Endothelial cell of umbilical vein (primary cell): Measurements from ENCODE around the gene CERK. TPM values are rescaled to one million over a fixed set of nuclear protein-coding genes. Genes with fewer than 3 reads are reported as not detected.
A peak's percentile ranks its signal among the peaks of the same experiment; 100 is the strongest.

Experiments used
- BruUV-seq: library from RNA; stranded (reverse); fragments of 400-500 nt; replicated peaks from 2 replicates; lab custom pipeline; 2021; lab: Mats Ljungman, UMichigan
- CTCF ChIA-PET: fragments of 300-600, 350-600 bp; sonication (Branson Sonifier 250); formaldehyde crosslinking; loops from one replicate; lab custom pipeline; 2021; ENCODE audit warnings: antibody characterized with exemption, inconsistent platforms; lab: Charles Lee
- POLR2A ChIA-PET: fragments of 300-600, 350-600 bp; sonication (Branson Sonifier 250); formaldehyde crosslinking; loops from one replicate; lab custom pipeline; 2021; ENCODE audit warnings: antibody characterized with exemption, inconsistent platforms; lab: Charles Lee
- DNase-seq: peaks from one replicate; pipeline ENCODE4 v3.0.0-alpha.2; 2011; ENCODE audit warnings: low read depth, low spot score
- FAIRE-seq: peaks from 2 replicates; lab custom pipeline; 2011; peaks lifted over from hg19 to GRCh38; lab: Jason Lieb, UNC
- H2AFZ ChIP-seq: 2 replicates; pipeline ENCODE4 v1.6.0; 2012; ENCODE audit warnings: low read depth, low read length, control low read depth, inconsistent platforms
- H3K27ac ChIP-seq: 2 replicates; pipeline ENCODE4 v1.5.1; 2011; ENCODE audit warnings: low read depth, mild to moderate bottlenecking, control low read depth, low read length, moderate library complexity; ENCODE audit not compliant: insufficient read depth
- H3K27me3 ChIP-seq, 2 experiments: 2 replicates each; pipeline versions ENCODE4 v1.6.0 to v1.6.1; 2011; ENCODE audit warnings: low read length in 2 of 2, mixed read lengths in 1 of 2; ENCODE audit not compliant: control insufficient read depth in 2 of 2, insufficient read depth in 2 of 2
- H3K36me3 ChIP-seq, 2 experiments: 2 replicates in 1 of 2; 3 replicates in 1 of 2; pipeline ENCODE4 v1.5.1; 2011; ENCODE audit warnings: low read length in 2 of 2, mild to moderate bottlenecking in 1 of 2, moderate library complexity in 1 of 2; ENCODE audit not compliant: control insufficient read depth in 2 of 2, insufficient read depth in 2 of 2; ENCODE audit errors: extremely low read depth in 1 of 2
- H3K4me1 ChIP-seq: 3 replicates; pipeline ENCODE4 v1.5.1; 2011; ENCODE audit warnings: mild to moderate bottlenecking, low read length; ENCODE audit not compliant: control insufficient read depth, insufficient read depth; ENCODE audit errors: extremely low read depth
- H3K4me2 ChIP-seq: 2 replicates; pipeline ENCODE4 v1.6.1; 2011; ENCODE audit warnings: low read length, control low read depth, mixed read lengths; ENCODE audit not compliant: insufficient read depth
- H3K4me3 ChIP-seq, 3 experiments: fragments of 200-600 bp in 1 of 3; sonication (generic), shearing (Covaris generic) in 1 of 3; replicated peaks in 1 of 3; 2 replicates each; pipeline ENCODE4 v1.5.1; 2011 to 2016; ENCODE audit warnings: control low read depth in 3 of 3, low read length in 3 of 3, mild to moderate bottlenecking in 2 of 3, inconsistent platforms in 1 of 3, low read depth in 1 of 3, moderate library complexity in 1 of 3; ENCODE audit not compliant: insufficient read depth in 1 of 3
- H3K79me2 ChIP-seq: 2 replicates; pipeline ENCODE4 v1.6.0; 2012; ENCODE audit warnings: low read length, inconsistent platforms; ENCODE audit not compliant: control insufficient read depth, insufficient read depth
- H3K9ac ChIP-seq: replicated peaks from 2 replicates; pipeline ENCODE3; 2011; ENCODE audit warnings: low read length, control low read depth; ENCODE audit not compliant: insufficient read depth; ENCODE audit errors: extremely low read depth
- H3K9me1 ChIP-seq: replicated peaks from 3 replicates; pipeline ENCODE4 v1.6.0; 2011; ENCODE audit warnings: mild to moderate bottlenecking, low read length; ENCODE audit not compliant: control insufficient read depth, insufficient read depth; ENCODE audit errors: extremely low read depth
- H3K9me3 ChIP-seq: replicated peaks from 2 replicates; pipeline ENCODE4 v1.5.1; 2012; ENCODE audit warnings: low read length, inconsistent platforms; ENCODE audit not compliant: control insufficient read depth, insufficient read depth
- H4K20me1 ChIP-seq: replicated peaks from 2 replicates; pipeline ENCODE3; 2011; ENCODE audit warnings: mild to moderate bottlenecking, low read length; ENCODE audit not compliant: control insufficient read depth, insufficient read depth; ENCODE audit errors: extremely low read depth
- CTCF ChIP-seq, 2 donors: IDR thresholded peaks; 1 replicate in 1 of 2; 2 replicates in 1 of 2; pipeline ENCODE4 v1.5.1; 2011; ENCODE audit warnings: low read length in 2 of 2, mild to moderate bottlenecking in 2 of 2, moderate library complexity in 2 of 2, control low read depth in 1 of 2, inconsistent platforms in 1 of 2, low read depth in 1 of 2; ENCODE audit not compliant: insufficient read depth in 1 of 2; ENCODE audit errors: extremely low read depth in 1 of 2
- EZH2 ChIP-seq: IDR thresholded peaks from 2 replicates; pipeline ENCODE4 v1.6.1; 2012; ENCODE audit warnings: borderline replicate concordance, low read depth, mild to moderate bottlenecking, moderate library complexity, low read length, inconsistent platforms; ENCODE audit not compliant: severe bottlenecking
- FOS ChIP-seq: IDR thresholded peaks from 2 replicates; pipeline ENCODE4 v1.6.1; 2011; ENCODE audit warnings: mild to moderate bottlenecking, low read length, moderate library complexity, borderline replicate concordance; ENCODE audit not compliant: insufficient read depth
- GATA2 ChIP-seq: IDR thresholded peaks from 2 replicates; pipeline ENCODE4 v1.7.0; 2011; ENCODE audit warnings: low read depth, mild to moderate bottlenecking, moderate library complexity, mixed read lengths, low read length; ENCODE audit not compliant: insufficient read length, insufficient read depth
- JUN ChIP-seq: IDR thresholded peaks from 2 replicates; pipeline ENCODE4 v1.6.1; 2011; ENCODE audit warnings: borderline replicate concordance, low read depth; ENCODE audit not compliant: insufficient read length, insufficient read depth
- MAX ChIP-seq: IDR thresholded peaks from 2 replicates; pipeline ENCODE4 v1.6.1; 2011; ENCODE audit not compliant: insufficient read depth, insufficient read length
- MYC ChIP-seq: IDR thresholded peaks from one replicate; pipeline ENCODE4 v1.6.1; 2011; ENCODE audit warnings: mild to moderate bottlenecking, low read depth, low read length
- POLR2A ChIP-seq: IDR thresholded peaks from 2 replicates; pipeline ENCODE4 v1.6.1; 2012; ENCODE audit warnings: low read depth, mild to moderate bottlenecking, control low read depth, low read length
- POLR2AphosphoS5 ChIP-seq: IDR thresholded peaks from 2 replicates; pipeline ENCODE4 v1.6.1; 2012; ENCODE audit warnings: low read depth, mild to moderate bottlenecking, control low read depth, low read length, moderate library complexity; ENCODE audit not compliant: insufficient read depth
- dilution Hi-C: fragments of 300-500 bp; cut with MboI; formaldehyde crosslinking; loops from one replicate; pipeline ENCODE4 v1.15.0; 2019; ENCODE audit warnings: low sequenced_read_pairs; ENCODE audit not compliant: extremely low pct_ligation_motif_present
- intact Hi-C: fragments of 100-400 bp; cut with micrococcal nuclease; formaldehyde crosslinking; loops from one replicate; pipeline ENCODE4 v1.10.0; 2022
- polyA plus RNA-seq, 4 experiments: library from polyadenylated mRNA; depleted of rRNA in 3 of 4; stranded (reverse) in 3 of 4; unstranded in 1 of 4; fragments of >200 nt; gene quantifications; 2 replicates each; pipeline versions ENCODE4 v1.2.1 to v1.2.3, GENCODE V29; 2011 to 2012; ENCODE audit warnings: missing spikeins in 1 of 4
- total RNA-seq: library from RNA; stranded (reverse); gene quantifications from 2 replicates; pipeline ENCODE4 v1.2.3, GENCODE V29; 2021

Gene CERK
- total and polyA plus RNA-seq, 2 donors (not counting 3 experiments of a cell fraction or from before 2014, with no cell fraction given): 61.1 to 88.0 TPM

GRCh38 chr22:46764779-46765485 is 26.9 kb upstream of the CERK start:
- peaks cover 0 to 2% of the 10 kb centered on the region in 2 experiments for H3K36me3 ChIP-seq
- intact Hi-C loops: no loop called here
- BruUV-seq: no TSS peak
- no peaks in the 10 kb centered on the region for H3K27me3 ChIP-seq
- peaks cover 18% of the 10 kb centered on the region for H3K4me1 ChIP-seq
- TF ChIP-seq JUN (no peak), CTCF (IDR thresholded peaks at IDR 0.05; ENCODE audit: extremely low read depth in 1 of 2, insufficient read depth in 1 of 2, low read depth in 1 of 2, low read length in 2 of 2) (no peak), FOS (no peak), GATA2 (no peak), POLR2A (no peak), MYC (no peak), EZH2 (no peak), POLR2AphosphoS5 (no peak), MAX (no peak)
- no peak overlapping the region for H3K9ac ChIP-seq
- peak; percentile 21 for FAIRE-seq
- no peak overlapping the region for H3K4me2 ChIP-seq
- dilution Hi-C loops: no loop called here
- ChIA-PET POLR2A (no interaction called here), CTCF (interaction anchor here (1.5 kb wide), 1 partner anchor 34 kb away, joined by 3 read pairs; no protein-coding TSS in a partner anchor)
- H2AFZ ChIP-seq: no peak overlapping the region
- H3K9me1 ChIP-seq: no peaks in the 10 kb centered on the region
- peaks cover 58% of the 10 kb centered on the region for H3K79me2 ChIP-seq
- H3K27ac ChIP-seq: no peak overlapping the region
- DNase-seq: no peak
- H3K9me3 ChIP-seq: no peaks in the 10 kb centered on the region
- no peak overlapping the region for H3K4me3 ChIP-seq
- no peaks in the 10 kb centered on the region for H4K20me1 ChIP-seq
